H1 (cell line): Measurements from ENCODE around the gene ARHGAP6. TPM values are rescaled to one million over a fixed set of nuclear protein-coding genes. Genes with fewer than 3 reads are reported as not detected.

Experiments
- BRCA1 ChIP-seq: IDR thresholded peaks from 2 replicates; pipeline ENCODE4 v1.6.1; 2012; ENCODE audit warnings: low read depth, low read length, improper control_type of control experiment
- CTBP2 ChIP-seq: IDR thresholded peaks from 2 replicates; pipeline ENCODE4 v1.7.0; 2011; ENCODE audit warnings: borderline replicate concordance, mild to moderate bottlenecking, moderate library complexity, mixed read lengths, low read length; ENCODE audit not compliant: insufficient read depth, insufficient read length
- E2F6 ChIP-seq: IDR thresholded peaks from 2 replicates; pipeline ENCODE4 v1.6.1; 2012; ENCODE audit warnings: inconsistent platforms
- EP300 ChIP-seq, 2 experiments: IDR thresholded peaks; 1 replicate in 1 of 2; 2 replicates in 1 of 2; pipeline ENCODE4 v1.6.1; 2011 to 2012; ENCODE audit warnings: low read depth in 2 of 2, low read length in 2 of 2, mild to moderate bottlenecking in 2 of 2, borderline replicate concordance in 1 of 2, inconsistent platforms in 1 of 2, moderate library complexity in 1 of 2
- KDM4A ChIP-seq: IDR thresholded peaks from one replicate; pipeline ENCODE4 v1.7.1; 2012; ENCODE audit warnings: low read depth, mild to moderate bottlenecking, moderate library complexity, low read length, inconsistent platforms; ENCODE audit not compliant: severe bottlenecking
- MAFK ChIP-seq: IDR thresholded peaks from 2 replicates; pipeline ENCODE4 v1.6.1; 2012; ENCODE audit warnings: low read depth, mild to moderate bottlenecking, improper control_type of control experiment, low read length
- RAD21 ChIP-seq, 2 experiments: IDR thresholded peaks in 1 of 2; conservative IDR thresholded peaks in 1 of 2; 2 replicates each; pipeline ENCODE4 v1.6.1; 2011; ENCODE audit warnings: low read depth in 2 of 2, low read length in 2 of 2, improper control_type of control experiment in 1 of 2, inconsistent platforms in 1 of 2, mild to moderate bottlenecking in 1 of 2, moderate library complexity in 1 of 2
- SIN3A ChIP-seq, 2 experiments: IDR thresholded peaks in 1 of 2; conservative IDR thresholded peaks in 1 of 2; 2 replicates each; pipeline ENCODE4 v1.6.1; 2011 to 2012; ENCODE audit warnings: low read length in 2 of 2, improper control_type of control experiment in 1 of 2, low read depth in 1 of 2, mild to moderate bottlenecking in 1 of 2
- SIX5 ChIP-seq: IDR thresholded peaks from 2 replicates; pipeline ENCODE4 v1.6.1; 2011; ENCODE audit warnings: mild to moderate bottlenecking, low read depth, low read length
- SP2 ChIP-seq: IDR thresholded peaks from 2 replicates; pipeline ENCODE4 v1.6.1; 2012; ENCODE audit warnings: mild to moderate bottlenecking, low read length, inconsistent platforms
- SUZ12 ChIP-seq: fragments of 200-600 bp; sonication (generic); IDR thresholded peaks from 2 replicates; pipeline ENCODE4 v1.6.1; 2012; ENCODE audit warnings: mild to moderate bottlenecking, inconsistent platforms, low read length, moderate library complexity, mixed read lengths
- TAF7 ChIP-seq: optimal IDR thresholded peaks from 2 replicates; pipeline ENCODE3; 2011; ENCODE audit warnings: low read depth, mild to moderate bottlenecking, inconsistent platforms, low read length, moderate library complexity, borderline replicate concordance
- TBP ChIP-seq: IDR thresholded peaks from 2 replicates; pipeline ENCODE4 v1.6.1; 2011; ENCODE audit warnings: low read depth, low read length, improper control_type of control experiment
- polyA plus RNA-seq, 7 experiments: library from polyadenylated mRNA; depleted of rRNA in 3 of 7; stranded (reverse) in 5 of 7; unstranded in 2 of 7; fragments of >200 nt in 5 of 7; fragments of 200-250 nt in 2 of 7; gene quantifications; 1 replicate in 5 of 7; 2 replicates in 1 of 7; 4 replicates in 1 of 7; pipeline versions ENCODE4 v1.2.1 to v1.2.3, GENCODE V29; 2011 to 2013; ENCODE audit warnings: missing spikeins in 2 of 7, mixed read lengths in 2 of 7
- total RNA-seq: library from RNA; stranded (reverse); fragmentation: NEBNext Ultra II Directional; extraction: Animal tissue kit (Norgen Biotek cat#: 25700); gene quantifications from 2 replicates; pipeline ENCODE4 v1.2.1, GENCODE V29; 2021

Gene ARHGAP6
- total and polyA plus RNA-seq, 2 of the 8 experiments (the other 6 are each of a cell fraction or from before 2014, with no cell fraction given): 0.35 to 0.82 TPM

DNA sequence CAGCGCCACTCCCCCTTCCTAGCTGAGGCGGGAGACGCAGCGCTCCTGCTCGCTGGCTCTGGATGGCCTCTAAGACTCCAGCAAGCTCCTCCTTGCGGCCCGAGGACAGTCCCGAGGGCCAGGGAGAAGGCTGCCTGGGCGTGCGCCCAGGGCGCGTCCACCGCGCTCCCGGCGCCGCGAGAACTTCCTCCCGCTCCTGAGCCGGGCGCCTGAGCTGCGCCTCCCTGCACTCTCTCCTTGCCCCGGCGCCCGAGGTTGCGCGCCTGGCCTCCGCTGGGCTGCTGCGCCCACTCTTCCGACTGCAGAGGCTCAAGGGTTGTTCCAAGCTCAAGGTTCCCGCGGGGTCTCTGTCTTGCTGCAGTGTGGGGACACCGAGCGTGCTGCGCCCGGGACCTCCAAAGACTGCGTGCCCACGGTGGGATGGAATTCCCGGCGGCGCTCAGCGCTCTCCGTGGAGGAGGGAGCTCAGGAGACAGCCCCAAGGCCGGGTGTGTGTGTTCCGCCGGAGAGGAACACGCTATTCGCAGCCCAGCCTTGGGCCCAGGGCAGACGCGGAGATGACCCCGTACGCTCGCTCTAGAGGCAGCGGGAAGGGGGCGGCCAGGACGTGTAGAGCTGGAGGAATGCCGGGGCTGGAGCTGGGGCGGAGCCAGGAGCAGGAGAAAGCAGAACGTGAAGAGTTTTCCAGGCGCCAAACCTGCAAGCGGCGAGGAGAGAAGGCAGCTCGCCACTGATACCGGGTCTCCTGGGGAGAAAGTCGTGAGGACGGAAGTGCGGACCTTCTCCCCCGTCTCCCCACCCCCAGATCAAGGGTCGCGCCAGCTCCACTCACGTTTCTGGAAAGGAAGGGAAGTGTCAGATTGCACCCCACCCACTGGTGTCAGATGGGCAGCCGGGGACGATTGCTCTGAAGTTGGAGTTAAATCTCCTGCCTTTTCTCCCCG lies at the start of gene ARHGAP6 (continued):
- TF ChIP-seq EP300 (IDR thresholded peaks at IDR 0.05; ENCODE audit: borderline replicate concordance in 1 of 2, low read depth in 2 of 2, low read length in 2 of 2) (no peak), BRCA1 (no peak), CTBP2 (no peak), SUZ12 (peak; percentile 20; the same call in 1 of the 2 replicates), KDM4A (peak; percentile 51), TBP (no peak), E2F6 (peak; percentile 7; the same call in 1 of the 2 replicates), MAFK (no peak), RAD21 (IDR thresholded peaks at IDR 0.05 in 1 of 2, conservative IDR thresholded peaks at IDR 0.05 in 1 of 2; ENCODE audit: low read depth in 2 of 2, low read length in 2 of 2) (no peak), SP2 (no peak), SIX5 (no peak), SIN3A (conservative IDR thresholded peaks at IDR 0.05 in 1 of 2, IDR thresholded peaks at IDR 0.05 in 1 of 2; ENCODE audit: low read depth in 1 of 2, low read length in 2 of 2) (no peak), TAF7 (no peak)
- TF ChIP-seq, all 59 proteins: peak for 4
